GM23248 (cell line): ENCODE measurements around the gene CREBL2. TPM values are rescaled to one million over a fixed set of nuclear protein-coding genes. Genes with fewer than 3 reads are reported as not detected.

Experiments used
- DNase-seq: peaks from one replicate; pipeline ENCODE4 v3.0.0-alpha.2; 2015
- H2AFZ ChIP-seq: fragments of 200-600 bp; sonication (generic); 2 replicates; pipeline ENCODE4 v1.6.1; 2016; ENCODE audit warnings: antibody characterized with exemption
- H3F3A ChIP-seq: fragments of 200-600 bp; sonication (generic); 2 replicates; pipeline ENCODE4 v1.6.1; 2016; ENCODE audit warnings: mild to moderate bottlenecking, antibody characterized with exemption, mixed run types; ENCODE audit not compliant: insufficient read depth
- H3K27ac ChIP-seq: fragments of 200-600 bp; sonication (generic); 2 replicates; pipeline ENCODE4 v1.5.1; 2016; ENCODE audit warnings: mild to moderate bottlenecking
- H3K27me3 ChIP-seq: fragments of 200-600 bp; sonication (generic); replicated peaks from 2 replicates; pipeline ENCODE4 v1.6.1; 2016; ENCODE audit warnings: mild to moderate bottlenecking; ENCODE audit not compliant: insufficient read depth
- H3K36me3 ChIP-seq: fragments of 200-600 bp; sonication (generic); 2 replicates; pipeline ENCODE4 v1.6.1; 2016; ENCODE audit warnings: low read depth, mild to moderate bottlenecking
- H3K4me1 ChIP-seq: fragments of 200-600 bp; sonication (generic); 2 replicates; pipeline ENCODE4 v1.6.1; 2016; ENCODE audit warnings: mild to moderate bottlenecking; ENCODE audit not compliant: insufficient read depth
- H3K4me2 ChIP-seq: fragments of 200-600 bp; sonication (generic); one replicate; pipeline ENCODE4 v1.6.1; 2016; ENCODE audit warnings: mild to moderate bottlenecking; ENCODE audit not compliant: unreplicated experiment
- H3K4me3 ChIP-seq: fragments of 200-600 bp; sonication (generic); 2 replicates; pipeline ENCODE4 v1.5.1; 2016; ENCODE audit warnings: mild to moderate bottlenecking
- H3K79me2 ChIP-seq: fragments of 200-600 bp; sonication (generic); 2 replicates; pipeline ENCODE4 v1.6.1; 2016; ENCODE audit warnings: mild to moderate bottlenecking; ENCODE audit not compliant: insufficient read depth
- H3K9ac ChIP-seq: fragments of 200-600 bp; sonication (generic); 2 replicates; pipeline ENCODE4 v1.6.1; 2016; ENCODE audit warnings: mild to moderate bottlenecking
- H3K9me2 ChIP-seq: fragments of 200-600 bp; sonication (generic); 2 replicates; pipeline ENCODE4 v1.6.1; 2016; ENCODE audit warnings: mixed run types, mild to moderate bottlenecking, moderate library complexity; ENCODE audit not compliant: insufficient read depth
- H3K9me3 ChIP-seq: fragments of 200-600 bp; sonication (generic); one replicate; pipeline ENCODE4 v1.6.1; 2017; ENCODE audit warnings: low read depth
- H4K20me1 ChIP-seq: fragments of 200-600 bp; sonication (generic); 2 replicates; pipeline ENCODE4 v1.6.0; 2016; ENCODE audit not compliant: insufficient read depth
- EZH2 ChIP-seq: fragments of 200-600 bp; sonication (generic); IDR thresholded peaks from 2 replicates; pipeline ENCODE4 v1.6.1; 2018; ENCODE audit warnings: antibody characterized with exemption, mild to moderate bottlenecking; ENCODE audit not compliant: insufficient read depth, poor library complexity, severe bottlenecking
- EZH2phosphoT487 ChIP-seq: fragments of 200-600 bp; sonication (generic); IDR thresholded peaks from 2 replicates; pipeline ENCODE4 v1.6.1; 2018; ENCODE audit warnings: antibody characterized with exemption, moderate library complexity, mild to moderate bottlenecking, low read depth; ENCODE audit not compliant: insufficient read depth
- WGBS, 2 experiments: methylation state at CpG; one replicate each; pipeline ENCODE4 v1.1.6; 2015 to 2017; ENCODE audit warnings: low lambda C conversion rate in 2 of 2, low coverage in 1 of 2; ENCODE audit errors: missing lambda C conversion rate in 2 of 2; 5-methylcytosine and 5-hydroxymethylcytosine counted together
- in situ Hi-C: fragments of 300-500 bp; cut with MboI; formaldehyde crosslinking; loops from 2 replicates; pipeline ENCODE4 v1.15.0; 2020
- polyA plus RNA-seq: library from polyadenylated mRNA; unstranded; fragments of >200 nt; fragmentation: Nextera tagmentation; extraction: Ambion mirVana; gene quantifications from 2 replicates; pipeline ENCODE4 v1.2.1, GENCODE V29; 2016
- total RNA-seq: library from RNA; depleted of rRNA; stranded (reverse); fragments of >200 nt; shearing (Covaris generic); gene quantifications from 2 replicates; pipeline ENCODE4 v1.2.3, GENCODE V29; 2014

CREBL2 gene
- total and polyA plus RNA-seq, 2 experiments from 2014 or later, result 23.4 to 38.4 TPM

GRCh38 chr12:12682284-12682683 lies 70.6 kb downstream of the CREBL2 start:
- Histone ChIP-seq H2AFZ (no peak overlapping the region), H3K79me2 (no peaks in the 10 kb centered on the region), H3K4me2 (no peak overlapping the region), H3K27me3 (no peaks in the 10 kb centered on the region), H3K4me1 (peaks cover 12% of the 10 kb centered on the region), H3K27ac (no peak overlapping the region), H3K4me3 (no peak overlapping the region), H3K9me2 (no peaks in the 10 kb centered on the region), H3K9me3 (no peaks in the 10 kb centered on the region), H4K20me1 (no peaks in the 10 kb centered on the region), H3F3A (peaks cover 14% of the 10 kb centered on the region), H3K9ac (no peak overlapping the region), H3K36me3 (no peaks in the 10 kb centered on the region)
- in situ Hi-C loops, result no loop called here
- TF ChIP-seq EZH2 (no peak), EZH2phosphoT487 (no peak)
- DNase-seq, result no peak

DNA sequence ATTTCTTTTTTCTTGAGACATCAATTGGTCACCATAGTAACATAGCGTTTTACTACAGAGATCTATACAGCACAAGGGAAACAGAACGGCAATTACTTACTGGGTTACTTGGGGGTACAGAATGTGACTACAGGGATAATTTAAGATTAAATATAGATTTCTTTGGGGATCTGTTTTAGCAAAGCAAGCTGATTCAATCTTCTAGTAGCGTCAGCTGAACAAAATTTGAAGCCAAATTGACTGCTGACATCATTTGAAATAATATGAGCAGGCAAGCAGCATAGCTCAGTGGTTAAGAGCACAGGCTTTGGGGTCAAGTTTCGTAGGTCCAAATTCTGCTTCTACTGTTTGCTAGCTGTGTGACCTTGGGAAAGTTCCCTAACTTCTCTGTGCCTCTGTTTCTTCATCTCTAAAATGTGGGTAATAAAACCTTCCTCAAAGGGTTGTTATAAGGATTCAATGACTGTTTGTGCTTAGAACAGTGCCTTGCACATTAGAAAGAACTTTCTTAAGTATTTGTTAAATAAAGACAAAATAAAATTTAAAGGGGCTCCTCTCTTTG lies 71.5 kb downstream of the CREBL2 start:
- Histone ChIP-seq H3K9me2 (no peaks in the 10 kb centered on the region), H3K79me2 (no peaks in the 10 kb centered on the region), H3K4me2 (no peak overlapping the region), H2AFZ (no peak overlapping the region), H3K9me3 (no peaks in the 10 kb centered on the region), H3K36me3 (no peaks in the 10 kb centered on the region), H3K4me3 (no peak overlapping the region), H3K9ac (no peak overlapping the region), H3F3A (peaks cover 16% of the 10 kb centered on the region), H3K27me3 (no peaks in the 10 kb centered on the region), H3K27ac (no peak overlapping the region), H3K4me1 (peaks cover 16% of the 10 kb centered on the region), H4K20me1 (no peaks in the 10 kb centered on the region)
- DNase-seq, result no peak
- 45 to 54% methylated on average over 4 of the region's 4 CpGs for WGBS, 2 experiments
- in situ Hi-C loops, result no loop called here
- TF ChIP-seq EZH2phosphoT487, result no peak
- no peak for TF ChIP-seq EZH2

- Histone ChIP-seq H3K79me2 (no peaks in the 10 kb centered on the region), H3K36me3 (no peaks in the 10 kb centered on the region), H3K9me3 (no peaks in the 10 kb centered on the region), H3K4me1 (peaks cover 16% of the 10 kb centered on the region), H3K4me3 (no peak overlapping the region), H3K4me2 (no peak overlapping the region), H3F3A (peaks cover 16% of the 10 kb centered on the region), H3K9ac (no peak overlapping the region), H3K9me2 (no peaks in the 10 kb centered on the region), H2AFZ (no peak overlapping the region), H4K20me1 (no peaks in the 10 kb centered on the region), H3K27ac (no peak overlapping the region), H3K27me3 (no peaks in the 10 kb centered on the region)
- in situ Hi-C loops, result no loop called here
- TF ChIP-seq EZH2 (no peak), EZH2phosphoT487 (no peak)
- DNase-seq, result no peak
- WGBS, 2 experiments, result 10 to 19% methylated on average over 3 of the region's 3 CpGs
Measured at GRCh38 chr12:12683725-12684124, 72.0 kb downstream of the CREBL2 start.

DNA sequence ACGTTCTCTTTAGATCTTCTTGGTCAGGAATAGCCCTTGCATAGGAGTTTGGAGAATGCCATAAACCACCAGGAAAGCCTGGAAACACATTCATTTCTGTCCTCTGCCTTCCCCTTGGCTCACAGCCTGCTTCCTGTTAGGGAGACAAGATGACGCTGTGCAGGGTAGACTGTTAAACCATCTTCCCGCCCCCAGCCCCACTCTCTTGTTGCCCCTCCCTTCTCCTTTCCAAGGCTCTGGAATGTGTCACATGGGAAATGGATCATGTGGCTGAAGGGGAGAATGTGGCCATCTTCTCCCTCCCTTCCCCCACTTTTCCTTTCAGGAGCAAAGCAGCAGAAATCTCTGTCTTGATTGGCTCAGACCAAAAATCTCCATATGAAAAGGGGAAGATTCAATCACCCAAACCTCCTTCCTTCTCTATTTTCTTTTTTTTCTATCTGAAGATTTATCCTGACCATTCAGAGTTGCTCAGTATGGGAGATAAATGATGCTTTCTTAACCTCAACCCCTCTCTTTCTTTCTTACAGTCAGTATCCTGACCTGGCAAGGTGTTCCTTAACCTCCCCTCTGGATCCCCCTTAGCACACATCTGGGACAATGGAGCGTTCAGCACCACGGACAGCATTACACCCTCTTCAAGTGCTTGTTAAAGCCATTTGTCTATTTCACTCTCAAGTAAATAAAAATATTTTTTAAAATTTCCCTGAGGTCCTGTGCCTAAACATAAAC lies 72.9 kb downstream of the CREBL2 start:
- H3K9me2 ChIP-seq, result no peaks in the 10 kb centered on the region
- H3K9me3 ChIP-seq, result no peaks in the 10 kb centered on the region
- no peaks in the 10 kb centered on the region for H3K36me3 ChIP-seq
- H3K9ac ChIP-seq, result no peak overlapping the region
- in situ Hi-C loops, result no loop called here
- no peak overlapping the region for H2AFZ ChIP-seq
- H3F3A ChIP-seq, result peaks cover 16% of the 10 kb centered on the region
- H3K4me1 ChIP-seq, result peaks cover 16% of the 10 kb centered on the region
- no peaks in the 10 kb centered on the region for H3K79me2 ChIP-seq
- DNase-seq, result peak; percentile 60
- H3K4me2 ChIP-seq, result no peak overlapping the region
- 1 to 2% methylated on average over 5 of the region's 5 CpGs for WGBS, 2 experiments
- no peak overlapping the region for H3K4me3 ChIP-seq
- H3K27ac ChIP-seq, result no peak overlapping the region
- no peaks in the 10 kb centered on the region for H3K27me3 ChIP-seq
- no peaks in the 10 kb centered on the region for H4K20me1 ChIP-seq
- no peak for TF ChIP-seq EZH2phosphoT487
- TF ChIP-seq EZH2, result no peak

DNA sequence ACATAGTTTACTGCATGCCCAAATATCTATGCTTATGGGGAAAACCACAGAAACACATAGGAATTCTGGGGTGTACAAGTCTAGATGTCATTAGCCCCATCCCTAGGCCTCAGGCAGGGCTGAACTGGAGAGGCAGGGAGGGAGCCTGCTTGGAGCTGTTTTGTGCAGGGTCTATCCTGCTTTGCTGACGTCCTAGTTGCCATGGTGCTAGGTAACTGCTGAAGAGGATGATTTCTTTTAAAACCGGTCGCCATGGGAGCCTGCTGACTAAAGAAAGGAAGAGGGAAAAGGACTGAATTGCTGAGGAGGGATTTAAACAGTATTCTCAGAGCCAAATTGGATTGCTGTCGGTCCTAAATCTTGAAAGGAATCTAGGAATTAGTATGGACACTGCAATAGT lies 73.6 kb downstream of the CREBL2 start:
- H3K9me3 ChIP-seq, result no peaks in the 10 kb centered on the region
- H3K79me2 ChIP-seq, result no peaks in the 10 kb centered on the region
- no peaks in the 10 kb centered on the region for H4K20me1 ChIP-seq
- H3K36me3 ChIP-seq, result no peaks in the 10 kb centered on the region
- H3K4me2 ChIP-seq, result no peak overlapping the region
- H3K27ac ChIP-seq, result no peak overlapping the region
- H3F3A ChIP-seq, result peaks cover 16% of the 10 kb centered on the region
- peaks cover 16% of the 10 kb centered on the region for H3K4me1 ChIP-seq
- TF ChIP-seq EZH2 (no peak), EZH2phosphoT487 (no peak)
- H2AFZ ChIP-seq, result no peak overlapping the region
- H3K9ac ChIP-seq, result no peak overlapping the region
- no peak for DNase-seq
- in situ Hi-C loops, result no loop called here
- no peaks in the 10 kb centered on the region for H3K9me2 ChIP-seq
- no peaks in the 10 kb centered on the region for H3K27me3 ChIP-seq
- WGBS, 2 experiments, result 33 to 39% methylated on average over 4 of the region's 4 CpGs
- H3K4me3 ChIP-seq, result no peak overlapping the region
